ENCODE measurements around the gene TEN1. TPM values are rescaled to one million over a fixed set of nuclear protein-coding genes. Genes with fewer than 3 reads are reported as not detected.
A peak's percentile ranks its signal among the peaks of the same experiment; 100 is the strongest.

Gene TEN1
- total and polyA plus RNA-seq, 4 donors, result 8.9 to 19.7 (median 16.9) TPM

DNA sequence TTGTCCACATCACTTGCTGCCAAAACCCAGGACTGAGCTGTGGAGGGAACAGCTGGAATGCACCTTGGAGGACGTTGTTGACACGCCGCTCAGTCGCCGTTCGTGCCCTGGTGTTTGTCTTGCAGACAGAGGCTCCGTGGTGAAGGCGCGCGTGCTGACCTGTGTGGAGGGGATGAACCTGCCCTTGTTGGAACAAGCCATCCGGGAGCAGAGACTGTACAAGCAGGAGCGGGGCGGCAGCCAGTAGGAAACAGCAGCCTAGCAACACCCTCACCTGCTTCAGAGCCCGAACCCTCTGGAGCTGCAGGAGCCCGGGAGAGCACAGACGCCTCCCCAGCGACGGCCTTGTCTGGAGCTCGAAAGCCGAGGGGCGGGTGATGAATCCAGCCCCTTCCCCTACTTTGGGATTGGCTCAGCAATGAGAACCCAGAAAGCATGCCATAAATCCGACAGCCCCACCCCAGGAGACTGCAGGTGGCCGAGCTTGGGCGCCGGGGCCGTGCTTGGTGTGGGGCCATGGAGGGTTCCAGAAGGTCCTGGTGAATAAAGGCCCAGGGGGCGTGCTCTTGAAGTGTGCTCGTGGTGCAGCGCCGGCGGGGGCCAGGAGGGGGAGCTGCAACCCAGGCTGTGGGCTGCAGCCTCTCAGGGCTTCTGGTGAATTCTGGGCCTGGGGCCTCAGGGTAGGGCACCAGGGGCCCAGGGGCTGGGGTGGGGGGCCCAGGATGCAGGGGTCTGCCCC lies 21.1 kb downstream of the TEN1 start:
- peaks cover 0 to 1% of the 10 kb centered on the region in 2 donors for H3K36me3 ChIP-seq (ENCODE audit: control insufficient read depth in 1 of 2, insufficient read depth in 2 of 2, low read length in 1 of 2)
- ATAC-seq (ENCODE audit: low FRiP score), result no peak
- no peaks in the 10 kb centered on the region for H3K4me1 ChIP-seq (ENCODE audit: control insufficient read depth in 1 of 2, insufficient read depth in 2 of 2, low read length in 2 of 2)
- no peak overlapping the region for H3K27ac ChIP-seq (ENCODE audit: low read depth in 1 of 2, low read length in 2 of 2)
- DNase-seq, result no peak
- 76 to 77% methylated on average over 31 of the region's 31 CpGs for WGBS, 2 donors
- no peaks in the 10 kb centered on the region for H3K9me3 ChIP-seq (ENCODE audit: control insufficient read depth, low read length)
- intact Hi-C loops (cut with DNase I), result loop anchor here in 1 of 2 donors (5.0 kb wide), 1 partner anchor 93 kb away; no protein-coding TSS in a partner anchor
- H3K4me3 ChIP-seq (ENCODE audit: low read length in 2 of 2), result no peak overlapping the region
- no peaks in the 10 kb centered on the region for H3K27me3 ChIP-seq (ENCODE audit: control insufficient read depth in 1 of 2, insufficient read depth in 2 of 2, low read length in 1 of 2)

DNA sequence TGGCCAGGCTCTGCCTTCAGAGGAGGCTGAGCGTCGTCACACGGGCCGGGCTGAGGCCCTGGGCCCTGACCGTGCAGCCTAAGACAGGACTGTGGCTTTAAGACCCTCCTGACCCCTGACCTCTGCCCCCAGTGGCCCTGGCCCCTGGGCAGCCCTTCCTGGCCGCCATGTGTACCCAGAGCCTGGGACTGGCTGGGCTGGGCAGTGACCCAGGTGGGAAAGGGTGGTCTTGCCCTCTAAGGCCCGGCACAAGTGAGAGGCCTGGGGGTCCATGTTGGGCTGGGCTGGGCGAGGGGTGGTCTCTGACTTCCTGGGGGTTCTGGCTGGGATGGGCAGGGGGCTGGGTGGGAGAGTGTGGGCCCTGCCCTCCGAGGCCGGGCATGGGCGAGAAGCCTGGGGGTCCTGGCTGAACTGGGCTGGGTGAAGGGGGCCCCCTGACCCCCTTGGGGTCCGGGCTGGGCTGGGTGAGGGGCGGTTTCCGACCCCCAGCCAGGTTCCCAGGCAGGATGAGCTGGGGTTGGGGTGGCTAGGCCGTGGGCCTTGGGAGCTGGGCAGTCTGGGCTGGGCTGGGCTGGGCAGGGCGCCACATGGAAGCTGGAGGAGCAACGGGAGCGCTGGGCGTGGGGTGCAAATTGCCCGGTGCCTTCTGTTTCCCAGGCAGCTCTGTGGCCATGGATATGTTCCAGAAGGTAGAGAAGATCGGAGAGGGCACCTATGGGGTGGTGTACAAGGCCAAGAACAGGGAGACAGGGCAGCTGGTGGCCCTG lies 21.9 kb downstream of the TEN1 start, which contains the start of gene CDK3:
CDK3 (plus strand) TSS at position 101 of the 767 bp plus-strand sequence; CDS start at position 672, 571 bp downstream.
- H3K4me1 ChIP-seq (ENCODE audit: control insufficient read depth in 1 of 2, insufficient read depth in 2 of 2, low read length in 2 of 2), result no peaks in the 10 kb centered on the region
- no peak for ATAC-seq (ENCODE audit: low FRiP score)
- no peaks in the 10 kb centered on the region for H3K27me3 ChIP-seq (ENCODE audit: control insufficient read depth in 1 of 2, insufficient read depth in 2 of 2, low read length in 1 of 2)
- no peak for DNase-seq
- no peaks in the 10 kb centered on the region for H3K9me3 ChIP-seq (ENCODE audit: control insufficient read depth, low read length)
- no peak within 1 kb of the TSS for H3K4me3 ChIP-seq (ENCODE audit: low read length in 2 of 2)
- H3K27ac ChIP-seq (ENCODE audit: low read depth in 1 of 2, low read length in 2 of 2), result no peak within 1 kb of the TSS
- H3K36me3 ChIP-seq (ENCODE audit: control insufficient read depth in 1 of 2, insufficient read depth in 2 of 2, low read length in 1 of 2), result peaks cover 0 to 1% of the 10 kb centered on the region in 2 donors
- 82 to 88% methylated on average over 19 to 21 of the region's 21 CpGs for WGBS, 2 donors
- intact Hi-C loops (cut with DNase I), result loop anchor here in 1 of 2 donors (5.0 kb wide), 1 partner anchor 94 kb away; no protein-coding TSS in a partner anchor

DNA sequence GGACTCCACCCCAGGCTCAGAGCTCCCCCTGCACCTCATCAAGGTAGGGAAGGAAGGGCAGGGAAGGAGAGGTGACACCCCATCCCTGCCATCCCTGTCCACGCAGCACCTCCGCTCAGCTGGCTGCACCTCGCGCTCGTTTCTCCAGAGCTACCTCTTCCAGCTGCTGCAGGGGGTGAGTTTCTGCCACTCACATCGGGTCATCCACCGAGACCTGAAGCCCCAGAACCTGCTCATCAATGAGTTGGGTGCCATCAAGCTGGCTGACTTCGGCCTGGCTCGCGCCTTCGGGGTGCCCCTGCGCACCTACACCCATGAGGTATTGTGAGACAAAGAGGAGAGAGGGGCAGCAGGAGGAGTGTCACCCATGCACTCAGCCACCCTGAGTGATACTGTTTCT lies 23.1 kb downstream of the TEN1 start:
- H3K36me3 ChIP-seq (ENCODE audit: control insufficient read depth in 1 of 2, insufficient read depth in 2 of 2, low read length in 1 of 2), result peaks cover 0 to 1% of the 10 kb centered on the region in 2 donors
- intact Hi-C loops (cut with DNase I), result loop anchor here in 1 of 2 donors (5.0 kb wide), 1 partner anchor 95 kb away; no protein-coding TSS in a partner anchor
- DNase-seq (no peak), ATAC-seq (ENCODE audit: low FRiP score) (no peak)
- no peaks in the 10 kb centered on the region for H3K4me1 ChIP-seq (ENCODE audit: control insufficient read depth in 1 of 2, insufficient read depth in 2 of 2, low read length in 2 of 2)
- no peak overlapping the region for H3K27ac ChIP-seq (ENCODE audit: low read depth in 1 of 2, low read length in 2 of 2)
- H3K27me3 ChIP-seq (ENCODE audit: control insufficient read depth in 1 of 2, insufficient read depth in 2 of 2, low read length in 1 of 2), result no peaks in the 10 kb centered on the region
- no peak overlapping the region for H3K4me3 ChIP-seq (ENCODE audit: low read length in 2 of 2)
- 95 to 96% methylated on average over 12 of the region's 12 CpGs for WGBS, 2 donors
- H3K9me3 ChIP-seq (ENCODE audit: control insufficient read depth, low read length), result no peaks in the 10 kb centered on the region

DNA sequence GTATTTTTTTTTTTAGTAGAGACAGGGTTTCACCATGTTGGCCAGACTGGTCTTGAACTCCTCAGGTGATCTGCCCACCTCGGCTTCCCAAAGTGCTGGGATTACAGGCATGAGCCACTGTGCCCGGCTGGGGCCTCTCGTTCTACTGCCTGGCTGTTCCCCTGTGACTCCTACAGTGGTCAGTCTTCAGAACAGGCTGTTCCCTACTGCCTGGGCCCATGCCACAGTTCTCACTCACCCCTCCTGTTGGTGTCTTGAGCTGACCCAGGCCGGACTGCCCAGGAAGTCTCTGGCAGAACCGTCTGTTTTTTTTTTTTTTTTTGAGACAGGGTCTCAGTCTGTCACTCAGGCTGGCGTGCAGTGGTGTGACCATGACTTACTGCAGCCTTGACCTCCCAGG lies 24.9 kb downstream of the TEN1 start:
- intact Hi-C loops (cut with DNase I), result loop anchor here (2.0 to 5.0 kb wide), 2 partner anchors 97 to 99 kb away; partner anchors contain the start of gene MRPL38 (in 1 of the 2)

GRCh38 chr17:76004750-76005262 lies 25.8 kb downstream of the TEN1 start:
- Histone ChIP-seq H3K4me1 (ENCODE audit: control insufficient read depth in 1 of 2, insufficient read depth in 2 of 2, low read length in 2 of 2) (no peaks in the 10 kb centered on the region), H3K4me3 (ENCODE audit: low read length in 2 of 2) (no peak overlapping the region), H3K9me3 (ENCODE audit: control insufficient read depth, low read length) (no peaks in the 10 kb centered on the region), H3K36me3 (ENCODE audit: control insufficient read depth in 1 of 2, insufficient read depth in 2 of 2, low read length in 1 of 2) (peaks cover 0 to 1% of the 10 kb centered on the region in 2 donors), H3K27ac (ENCODE audit: low read depth in 1 of 2, low read length in 2 of 2) (no peak overlapping the region), H3K27me3 (ENCODE audit: control insufficient read depth in 1 of 2, insufficient read depth in 2 of 2, low read length in 1 of 2) (no peaks in the 10 kb centered on the region)
- ATAC-seq (ENCODE audit: low FRiP score), result no peak
- no peak for DNase-seq
- WGBS, 2 donors, result 78 to 80% methylated on average over 8 of the region's 8 CpGs
- intact Hi-C loops (cut with DNase I), result loop anchor here (2.0 to 5.0 kb wide), 2 partner anchors 98 to 100 kb away; partner anchors contain the start of gene MRPL38 (in 1 of the 2)

More for the DNA sequence above, 24.9 kb downstream of the TEN1 start:
- Histone ChIP-seq H3K27ac (ENCODE audit: low read depth in 1 of 2, low read length in 2 of 2) (no peak overlapping the region), H3K4me3 (ENCODE audit: low read length in 2 of 2) (no peak overlapping the region), H3K27me3 (ENCODE audit: control insufficient read depth in 1 of 2, insufficient read depth in 2 of 2, low read length in 1 of 2) (no peaks in the 10 kb centered on the region), H3K36me3 (ENCODE audit: control insufficient read depth in 1 of 2, insufficient read depth in 2 of 2, low read length in 1 of 2) (peaks cover 0 to 1% of the 10 kb centered on the region in 2 donors), H3K9me3 (ENCODE audit: control insufficient read depth, low read length) (no peaks in the 10 kb centered on the region), H3K4me1 (ENCODE audit: control insufficient read depth in 1 of 2, insufficient read depth in 2 of 2, low read length in 2 of 2) (no peaks in the 10 kb centered on the region)
- DNase-seq, result no peak
- ATAC-seq (ENCODE audit: low FRiP score), result no peak
- 46 to 81% methylated on average over 6 of the region's 6 CpGs for WGBS, 2 donors

DNA sequence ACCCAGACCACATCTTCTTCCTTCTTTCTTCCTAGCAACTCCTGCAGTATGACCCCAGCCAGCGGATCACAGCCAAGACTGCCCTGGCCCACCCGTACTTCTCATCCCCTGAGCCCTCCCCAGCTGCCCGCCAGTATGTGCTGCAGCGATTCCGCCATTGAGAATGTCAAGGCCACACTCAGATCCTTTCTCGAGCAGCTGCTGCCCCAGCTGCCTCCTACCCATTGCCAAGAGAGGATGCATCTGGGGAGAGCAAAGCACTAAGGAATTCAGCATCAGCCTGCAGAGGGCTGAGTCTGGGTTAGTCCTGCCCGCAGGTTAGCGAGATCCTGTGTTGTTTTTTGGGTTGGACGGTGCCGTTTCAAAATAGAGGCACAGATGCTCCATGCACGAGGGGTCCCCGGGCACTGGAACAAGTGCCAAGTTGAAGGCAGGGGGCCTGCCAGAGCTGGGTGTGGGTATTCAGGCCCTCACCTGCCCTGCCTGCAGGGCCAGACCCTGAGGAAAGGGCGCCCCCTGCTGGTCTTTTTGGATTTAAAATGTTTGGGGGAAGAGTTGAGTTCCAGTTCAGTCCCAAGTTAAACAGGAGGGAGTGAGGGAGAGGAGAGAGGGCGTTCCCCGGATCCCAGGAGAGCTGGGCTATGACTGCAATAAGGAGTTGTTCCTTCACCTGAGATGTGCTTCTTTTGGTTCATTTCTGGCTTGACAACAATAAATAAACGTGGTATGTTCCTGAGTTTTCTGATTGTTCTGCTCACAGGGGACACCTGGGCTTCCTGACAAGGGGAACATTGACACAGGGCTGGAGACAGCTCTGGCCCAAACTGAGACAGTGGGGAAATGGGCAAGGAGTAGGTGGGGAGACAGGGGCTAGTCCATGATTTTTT lies 26.5 kb downstream of the TEN1 start:
- Histone ChIP-seq H3K27me3 (ENCODE audit: control insufficient read depth in 1 of 2, insufficient read depth in 2 of 2, low read length in 1 of 2) (no peaks in the 10 kb centered on the region), H3K4me1 (ENCODE audit: control insufficient read depth in 1 of 2, insufficient read depth in 2 of 2, low read length in 2 of 2) (no peaks in the 10 kb centered on the region), H3K36me3 (ENCODE audit: control insufficient read depth in 1 of 2, insufficient read depth in 2 of 2, low read length in 1 of 2) (peaks cover 0 to 1% of the 10 kb centered on the region in 2 donors), H3K9me3 (ENCODE audit: control insufficient read depth, low read length) (no peaks in the 10 kb centered on the region), H3K27ac (ENCODE audit: low read depth in 1 of 2, low read length in 2 of 2) (no peak overlapping the region), H3K4me3 (ENCODE audit: low read length in 2 of 2) (no peak overlapping the region)
- WGBS, 2 donors, result 64 to 67% methylated on average over 16 of the region's 16 CpGs
- peak; percentile 82 to 89 for DNase-seq
- no peak for ATAC-seq (ENCODE audit: low FRiP score)
- intact Hi-C loops (cut with DNase I), result loop anchor here in 1 of 2 donors (2.0 kb wide), 1 partner anchor 101 kb away; the partner anchor contains the start of gene MRPL38

- no peak overlapping the region for H3K4me3 ChIP-seq (ENCODE audit: low read length in 2 of 2)
- DNase-seq (no peak), ATAC-seq (ENCODE audit: low FRiP score) (no peak)
- WGBS, 2 donors, result 91% methylated on average over 39 of the region's 39 CpGs
- H3K27me3 ChIP-seq (ENCODE audit: control insufficient read depth in 1 of 2, insufficient read depth in 2 of 2, low read length in 1 of 2), result no peaks in the 10 kb centered on the region
- intact Hi-C loops (cut with DNase I), result no loop called here
- H3K4me1 ChIP-seq (ENCODE audit: control insufficient read depth in 1 of 2, insufficient read depth in 2 of 2, low read length in 2 of 2), result no peaks in the 10 kb centered on the region
- no peaks in the 10 kb centered on the region for H3K9me3 ChIP-seq (ENCODE audit: control insufficient read depth, low read length)
- no peak overlapping the region for H3K27ac ChIP-seq (ENCODE audit: low read depth in 1 of 2, low read length in 2 of 2)
- H3K36me3 ChIP-seq (ENCODE audit: control insufficient read depth in 1 of 2, insufficient read depth in 2 of 2, low read length in 1 of 2), result no peaks in the 10 kb centered on the region
Observed at GRCh38 chr17:76007131-76007849, 28.2 kb downstream of the TEN1 start.

Measured in aorta (tissue), 5 donors.